ENCODE data around the gene BOC. TPM values are rescaled to one million over a fixed set of nuclear protein-coding genes. Genes with fewer than 3 reads are reported as not detected.

The BOC gene
- total and polyA plus RNA-seq, 8 donors: 5.2 to 51.3 (median 23.7) TPM

GRCh38 chr3:113194823-113195401, 16.4 kb upstream of the BOC start:
- DNase-seq: peak in 1 of 2 donors; percentile 65
- no peak overlapping the region for H3K4me3 ChIP-seq
- peak overlapping the region in 1 of 5 donors; percentile 58 for H3K27ac ChIP-seq
- WGBS, 5 donors: 70 to 89% (median 85%) methylated on average over 4 of the region's 4 CpGs
- H3K9me3 ChIP-seq: no peaks in the 10 kb centered on the region
- intact Hi-C loops (cut with DNase I; ENCODE audit: low total_unique reads): no loop called here
- H3K36me3 ChIP-seq: no peaks in the 10 kb centered on the region
- peaks cover 0 to 14% (median 0%) of the 10 kb centered on the region in 4 donors for H3K4me1 ChIP-seq
- no peaks in the 10 kb centered on the region for H3K27me3 ChIP-seq
- no peak for TF ChIP-seq EP300 (IDR thresholded peaks at IDR 0.05)
- TF ChIP-seq POLR2A (IDR thresholded peaks at IDR 0.05): no peak
- TF ChIP-seq CTCF (IDR thresholded peaks at IDR 0.05): no peak
- no peak for TF ChIP-seq POLR2AphosphoS5 (IDR thresholded peaks at IDR 0.05)

DNA sequence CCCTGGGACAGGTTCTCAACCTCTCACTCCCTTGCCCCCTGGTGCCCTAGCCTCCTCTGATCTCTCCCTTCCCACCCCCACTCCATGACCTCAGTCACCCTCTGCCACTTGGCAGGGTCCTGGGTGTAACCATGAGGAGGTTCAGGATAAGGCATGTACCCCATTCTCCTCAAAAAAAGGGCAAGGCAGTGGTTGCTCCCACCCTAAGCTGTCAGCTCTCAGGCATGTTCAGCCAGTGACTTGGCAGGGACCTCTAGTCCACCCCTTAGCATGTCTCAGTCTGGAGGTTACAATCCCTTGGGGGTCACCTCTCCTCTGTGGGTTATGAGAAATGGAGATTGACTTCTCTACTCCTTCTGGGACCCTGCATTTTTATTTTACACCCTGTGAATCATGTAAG, 11.0 kb upstream of the BOC start:
- H3K27ac ChIP-seq: no peak overlapping the region
- no peak overlapping the region for H3K4me3 ChIP-seq
- H3K36me3 ChIP-seq: no peaks in the 10 kb centered on the region
- no peaks in the 10 kb centered on the region for H3K27me3 ChIP-seq
- intact Hi-C loops (cut with DNase I; ENCODE audit: low total_unique reads): no loop called here
- TF ChIP-seq POLR2AphosphoS5 (IDR thresholded peaks at IDR 0.05) (no peak), CTCF (IDR thresholded peaks at IDR 0.05) (no peak), POLR2A (IDR thresholded peaks at IDR 0.05) (no peak), EP300 (IDR thresholded peaks at IDR 0.05) (no peak)
- no peaks in the 10 kb centered on the region for H3K4me1 ChIP-seq
- DNase-seq: no peak
- H3K9me3 ChIP-seq: no peaks in the 10 kb centered on the region

DNA sequence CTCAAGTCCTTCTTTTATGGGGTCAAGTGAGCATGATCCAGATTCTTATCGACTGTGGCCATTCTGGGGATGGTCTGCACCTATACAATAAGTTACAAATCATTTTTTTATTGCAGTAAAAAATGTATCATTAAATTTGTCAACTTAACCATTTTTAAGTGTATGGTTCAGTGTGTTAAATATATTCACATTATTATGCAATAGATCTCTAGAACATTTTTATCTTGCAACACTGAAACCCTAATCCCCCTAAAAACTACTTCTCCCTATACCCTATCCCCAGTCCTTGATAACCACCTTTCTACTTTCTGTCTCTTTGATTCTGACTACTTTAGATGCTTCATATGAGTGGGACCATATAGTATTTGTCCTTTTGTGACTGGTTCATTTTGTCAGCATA, 10.4 kb upstream of the BOC start:
- TF ChIP-seq CTCF (IDR thresholded peaks at IDR 0.05): no peak
- no peak for TF ChIP-seq EP300 (IDR thresholded peaks at IDR 0.05)
- TF ChIP-seq POLR2A (IDR thresholded peaks at IDR 0.05): no peak
- TF ChIP-seq POLR2AphosphoS5 (IDR thresholded peaks at IDR 0.05): no peak
- H3K9me3 ChIP-seq: no peaks in the 10 kb centered on the region
- H3K4me3 ChIP-seq: no peak overlapping the region
- H3K27me3 ChIP-seq: no peaks in the 10 kb centered on the region
- no peaks in the 10 kb centered on the region for H3K36me3 ChIP-seq
- no peaks in the 10 kb centered on the region for H3K4me1 ChIP-seq
- DNase-seq: no peak
- H3K27ac ChIP-seq: no peak overlapping the region
- 52 to 75% (median 64%) methylated on average over 1 of the region's 1 CpG for WGBS, 5 donors
- intact Hi-C loops (cut with DNase I; ENCODE audit: low total_unique reads): no loop called here

- no peaks in the 10 kb centered on the region for H3K9me3 ChIP-seq
- no peaks in the 10 kb centered on the region for H3K36me3 ChIP-seq
- no peak overlapping the region for H3K4me3 ChIP-seq
- intact Hi-C loops (cut with DNase I; ENCODE audit: low total_unique reads): no loop called here
- WGBS, 5 donors: 52 to 74% (median 59%) methylated on average over 6 of the region's 6 CpGs
- no peaks in the 10 kb centered on the region for H3K4me1 ChIP-seq
- DNase-seq: no peak
- no peaks in the 10 kb centered on the region for H3K27me3 ChIP-seq
- no peak for TF ChIP-seq EP300 (IDR thresholded peaks at IDR 0.05)
- H3K27ac ChIP-seq: no peak overlapping the region
Observed at GRCh38 chr3:113204371-113204770, 7.0 kb upstream of the BOC start.

DNA sequence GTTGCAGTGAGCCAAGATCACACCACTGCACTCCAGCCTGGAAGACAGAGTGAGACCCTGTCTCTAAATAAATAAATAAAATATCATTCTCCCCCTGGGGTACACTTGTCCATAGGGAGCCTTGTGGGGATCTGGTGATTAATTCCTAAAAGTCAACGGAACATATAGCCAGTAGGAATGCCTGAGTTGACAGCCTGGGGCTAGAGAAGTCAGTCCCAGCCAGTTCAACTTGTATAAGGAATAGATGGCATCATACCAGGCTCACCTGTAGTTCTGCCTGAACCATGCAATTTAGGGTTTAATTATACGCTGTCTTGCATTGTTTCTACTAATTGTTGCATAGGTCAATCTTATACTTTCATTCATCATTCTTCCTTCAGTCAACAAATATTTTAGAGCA, 5.9 kb upstream of the BOC start:
- Histone ChIP-seq H3K27me3 (no peaks in the 10 kb centered on the region), H3K4me1 (peaks cover 0 to 2% (median 1%) of the 10 kb centered on the region in 4 donors), H3K9me3 (no peaks in the 10 kb centered on the region), H3K4me3 (no peak overlapping the region), H3K36me3 (no peaks in the 10 kb centered on the region), H3K27ac (no peak overlapping the region)
- TF ChIP-seq POLR2AphosphoS5 (IDR thresholded peaks at IDR 0.05): no peak
- DNase-seq: no peak
- intact Hi-C loops (cut with DNase I; ENCODE audit: low total_unique reads): no loop called here
- 80 to 83% (median 82%) methylated on average over 2 of the region's 2 CpGs for WGBS, 5 donors
